HFFc6 (cell line): ENCODE measurements around the gene HOXA9. TPM values are rescaled to one million over a fixed set of nuclear protein-coding genes. Genes with fewer than 3 reads are reported as not detected.
A peak's percentile ranks its signal among the peaks of the same experiment; 100 is the strongest.

Experiments
- DNase-seq: peaks from one replicate; pipeline ENCODE4 v3.0.0-alpha.2; 2018
- H3K27ac Mint-ChIP-seq: 2 replicates; pipeline ENCODE4 v1.8.0; 2020; ENCODE audit warnings: mild to moderate bottlenecking, mixed read lengths
- H3K27me3 Mint-ChIP-seq: 2 replicates; pipeline ENCODE4 v1.8.0; 2021; ENCODE audit warnings: mild to moderate bottlenecking, moderate library complexity, mixed read lengths; ENCODE audit not compliant: insufficient read depth
- H3K36me3 Mint-ChIP-seq: 2 replicates; pipeline ENCODE4 v1.8.0; 2021; ENCODE audit warnings: low read depth, mixed read lengths
- H3K4me1 Mint-ChIP-seq: 2 replicates; pipeline ENCODE4 v1.8.0; 2020; ENCODE audit warnings: low read depth, mixed read lengths
- H3K4me3 Mint-ChIP-seq: 2 replicates; pipeline ENCODE4 v1.8.0; 2020; ENCODE audit warnings: mild to moderate bottlenecking, moderate library complexity, mixed read lengths
- H3K9me3 Mint-ChIP-seq: 2 replicates; pipeline ENCODE4 v1.8.0; 2020; ENCODE audit warnings: mild to moderate bottlenecking, mixed read lengths
- CTCF ChIP-seq: fragments of 200-600 bp; sonication (generic); IDR thresholded peaks from 2 replicates; pipeline ENCODE4 v1.5.0; 2021; ENCODE audit warnings: antibody characterized with exemption, mild to moderate bottlenecking
- total RNA-seq, 6 experiments: library from RNA; stranded (reverse); fragmentation: NEBNext Ultra II Directional; extraction: Animal tissue kit (Norgen Biotek cat#: 25700); gene quantifications; 2 replicates in 1 of 6; 3 replicates in 5 of 6; pipeline ENCODE4 v1.2.3, GENCODE V29; 2021

HOXA9 gene
- total RNA-seq, 6 experiments from 2014 or later = 25.2 to 37.0 (median 26.7) TPM

- Mint-ChIP-seq H3K27me3 (peaks cover 3% of the 10 kb centered on the region), H3K4me1 (peaks cover 85% of the 10 kb centered on the region), H3K4me3 (peak overlapping the region; percentile 93), H3K9me3 (no peaks in the 10 kb centered on the region), H3K27ac (peak overlapping the region; percentile 97), H3K36me3 (peaks cover 46% of the 10 kb centered on the region)
- no peak for TF ChIP-seq CTCF
- no peak for DNase-seq
Measured at GRCh38 chr7:27191833-27192545, 26.7 kb upstream of the HOXA9 start.

- H3K4me1 Mint-ChIP-seq = peaks cover 86% of the 10 kb centered on the region
- H3K27ac Mint-ChIP-seq = peak overlapping the region; percentile 97
- TF ChIP-seq CTCF = no peak
- H3K36me3 Mint-ChIP-seq = peaks cover 42% of the 10 kb centered on the region
- H3K9me3 Mint-ChIP-seq = no peaks in the 10 kb centered on the region
- DNase-seq = no peak
- H3K27me3 Mint-ChIP-seq = peaks cover 6% of the 10 kb centered on the region
- peak overlapping the region; percentile 93 for H3K4me3 Mint-ChIP-seq
Measured at GRCh38 chr7:27191161-27191731, 25.9 kb upstream of the HOXA9 start.

- H3K27ac Mint-ChIP-seq = peak overlapping the region; percentile 97
- peaks cover 12% of the 10 kb centered on the region for H3K27me3 Mint-ChIP-seq
- TF ChIP-seq CTCF = no peak
- H3K4me3 Mint-ChIP-seq = peak overlapping the region; percentile 93
- H3K4me1 Mint-ChIP-seq = peaks cover 81% of the 10 kb centered on the region
- H3K9me3 Mint-ChIP-seq = no peaks in the 10 kb centered on the region
- DNase-seq = no peak
- peaks cover 42% of the 10 kb centered on the region for H3K36me3 Mint-ChIP-seq
Measured at GRCh38 chr7:27189997-27190748, 24.8 kb upstream of the HOXA9 start.

- DNase-seq = peak; percentile 75
- peaks cover 17% of the 10 kb centered on the region for H3K27me3 Mint-ChIP-seq
- H3K9me3 Mint-ChIP-seq = no peaks in the 10 kb centered on the region
- H3K36me3 Mint-ChIP-seq = peaks cover 39% of the 10 kb centered on the region
- peak overlapping the region; percentile 93 for H3K4me3 Mint-ChIP-seq
- H3K27ac Mint-ChIP-seq = peak overlapping the region; percentile 97
- no peak for TF ChIP-seq CTCF
- peaks cover 74% of the 10 kb centered on the region for H3K4me1 Mint-ChIP-seq
Measured at GRCh38 chr7:27189295-27189996, 24.1 kb upstream of the HOXA9 start.

- peaks cover 66% of the 10 kb centered on the region for H3K4me1 Mint-ChIP-seq
- H3K27ac Mint-ChIP-seq = peak overlapping the region; percentile 97
- no peak for DNase-seq
- peaks cover 24% of the 10 kb centered on the region for H3K27me3 Mint-ChIP-seq
- TF ChIP-seq CTCF = no peak; the same call in none of the 2 replicates
- H3K4me3 Mint-ChIP-seq = peak overlapping the region; percentile 93
- H3K36me3 Mint-ChIP-seq = peaks cover 36% of the 10 kb centered on the region
- H3K9me3 Mint-ChIP-seq = no peaks in the 10 kb centered on the region
Measured at GRCh38 chr7:27188386-27189294, 23.3 kb upstream of the HOXA9 start.
